SK-N-MC (cell line): ENCODE data around the gene NARF.
"Not testable (repeated sequence)": the region's sequence is repeated elsewhere in the genome, so short reads cannot be mapped to it uniquely, and the experiment has no call there.

Source experiments
- DNase-seq: peaks from one replicate; pipeline ENCODE4 v3.0.0-alpha.2; 2011; ENCODE audit warnings: low read depth, low spot score
- H3K27ac ChIP-seq: fragments of 200-600 bp; sonication (generic); 2 replicates; pipeline ENCODE4 v1.5.1; 2016; ENCODE audit warnings: mixed run types
- H3K36me3 ChIP-seq: fragments of 200-600 bp; sonication (generic); 2 replicates; pipeline ENCODE4 v1.6.1; 2017; ENCODE audit warnings: antibody characterized with exemption, low read length, mixed read lengths; ENCODE audit not compliant: insufficient read depth
- H3K4me3 ChIP-seq: fragments of 200-600 bp; sonication (generic); 2 replicates; pipeline ENCODE4 v1.5.1; 2016
- H3K9ac ChIP-seq: fragments of 200-600 bp; sonication (generic); 2 replicates; pipeline ENCODE4 v1.8.0; 2017; ENCODE audit warnings: mixed run types, mixed read lengths; ENCODE audit not compliant: insufficient read length
- H3K9me3 ChIP-seq: fragments of 200-600 bp; sonication (generic); 2 replicates; pipeline ENCODE4 v1.6.1; 2017; ENCODE audit warnings: low read depth, mild to moderate bottlenecking, antibody characterized with exemption, low read length, moderate library complexity, mixed read lengths
- EZH2 ChIP-seq: fragments of 200-600 bp; sonication (generic); IDR thresholded peaks from one replicate; pipeline ENCODE4 v1.6.1; 2017; ENCODE audit warnings: antibody characterized with exemption
- FOXP2 ChIP-seq: optimal IDR thresholded peaks from 2 replicates; pipeline ENCODE3; 2011; ENCODE audit warnings: mild to moderate bottlenecking, moderate library complexity; ENCODE audit not compliant: insufficient read depth; ENCODE audit errors: extremely low read length, control extremely low read depth
- POLR2AphosphoS5 ChIP-seq: IDR thresholded peaks from 2 replicates; pipeline ENCODE4 v1.6.1; 2012; ENCODE audit warnings: mild to moderate bottlenecking, low read depth, low read length, borderline replicate concordance

NARF gene

DNA sequence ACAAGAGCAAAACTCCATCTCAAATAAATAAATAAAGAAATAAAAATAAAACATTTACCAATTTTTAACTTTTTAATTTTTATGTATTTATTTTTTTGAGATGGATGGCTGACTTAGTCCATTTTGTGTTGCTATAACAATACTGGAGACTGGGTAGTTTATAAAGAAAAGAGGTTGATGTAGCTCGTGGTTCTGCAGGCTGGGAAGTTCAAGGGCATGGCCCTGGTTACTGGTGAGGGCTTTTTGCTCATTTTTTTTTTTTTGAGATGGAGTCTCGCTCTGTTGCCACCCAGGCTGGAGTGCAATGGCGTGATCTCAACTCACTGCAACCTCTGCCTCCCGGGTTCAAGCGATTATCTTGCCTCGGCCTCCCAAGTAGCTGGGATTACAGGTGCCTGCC, 46.8 kb downstream of the NARF start:
- Histone ChIP-seq H3K9ac (no peak overlapping the region), H3K36me3 (no peaks in the 10 kb centered on the region), H3K4me3 (no peak overlapping the region), H3K27ac (no peak overlapping the region), H3K9me3 (no peaks in the 10 kb centered on the region)
- no peak for TF ChIP-seq POLR2AphosphoS5
- no peak for TF ChIP-seq EZH2
- TF ChIP-seq FOXP2: no peak
- DNase-seq: no peak

GRCh38 chr17:82506402-82506801, 47.9 kb downstream of the NARF start:
- H3K27ac ChIP-seq, H3K36me3 ChIP-seq, H3K9ac ChIP-seq, H3K4me3 ChIP-seq, H3K9me3 ChIP-seq, DNase-seq: not testable (repeated sequence)

DNA sequence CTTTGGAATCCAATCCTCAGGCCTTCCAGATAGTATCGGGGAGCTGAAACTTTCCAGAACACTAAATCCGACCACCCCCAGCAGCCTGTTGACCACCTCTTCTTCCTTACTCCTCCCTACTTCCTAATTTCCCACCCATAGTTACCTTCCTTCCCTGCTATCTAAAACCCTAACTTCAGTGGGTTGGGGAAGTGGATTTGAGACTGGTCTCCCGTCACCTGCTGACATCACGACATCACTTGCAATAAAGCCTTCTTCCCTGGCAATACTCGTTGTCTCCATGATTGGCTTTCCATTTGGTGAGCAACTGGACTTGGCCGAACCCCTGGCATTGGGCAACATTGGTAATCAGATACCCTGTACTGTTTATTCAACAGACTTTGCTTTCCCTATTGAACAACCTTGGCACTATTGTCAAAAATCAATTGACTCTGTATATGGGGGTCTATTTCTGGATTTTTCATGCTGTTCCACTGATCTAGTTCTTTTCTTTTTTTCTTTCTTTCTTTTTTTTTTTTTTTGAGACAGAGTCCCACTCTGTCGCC, 49.2 kb downstream of the NARF start:
- H3K9me3 ChIP-seq: no peaks in the 10 kb centered on the region
- no peak overlapping the region for H3K27ac ChIP-seq
- H3K36me3 ChIP-seq: no peaks in the 10 kb centered on the region
- DNase-seq: no peak
- no peak for TF ChIP-seq POLR2AphosphoS5
- no peak for TF ChIP-seq EZH2
- no peak for TF ChIP-seq FOXP2
- H3K9ac ChIP-seq: no peak overlapping the region
- H3K4me3 ChIP-seq: no peak overlapping the region

DNA sequence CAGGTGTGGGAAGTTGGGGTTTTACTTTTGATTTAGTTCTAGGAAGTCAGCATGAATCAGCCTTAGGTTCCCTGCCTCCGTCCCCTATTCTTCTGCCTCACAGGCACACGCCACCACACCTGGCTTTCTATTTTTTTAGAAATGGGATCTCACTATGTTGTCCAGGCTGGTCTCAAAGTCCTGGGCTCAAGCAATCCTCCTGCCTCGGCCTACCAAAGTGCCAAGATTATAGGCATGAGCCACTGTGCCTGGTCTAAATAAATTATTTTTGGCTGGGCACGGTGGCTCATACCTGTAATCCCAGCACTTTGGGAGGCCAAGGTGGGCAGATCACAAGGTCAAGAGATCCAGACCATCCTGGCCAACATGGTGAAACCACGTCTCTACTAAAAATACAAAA, 53.1 kb downstream of the NARF start:
- not testable (repeated sequence) for H3K27ac ChIP-seq, H3K4me3 ChIP-seq, DNase-seq, H3K9ac ChIP-seq, H3K9me3 ChIP-seq, H3K36me3 ChIP-seq

- not testable (repeated sequence) for H3K9me3 ChIP-seq, H3K27ac ChIP-seq
These were observed 55.3 kb downstream of the NARF start for GRCh38 chr17:82513864-82514263.

DNA sequence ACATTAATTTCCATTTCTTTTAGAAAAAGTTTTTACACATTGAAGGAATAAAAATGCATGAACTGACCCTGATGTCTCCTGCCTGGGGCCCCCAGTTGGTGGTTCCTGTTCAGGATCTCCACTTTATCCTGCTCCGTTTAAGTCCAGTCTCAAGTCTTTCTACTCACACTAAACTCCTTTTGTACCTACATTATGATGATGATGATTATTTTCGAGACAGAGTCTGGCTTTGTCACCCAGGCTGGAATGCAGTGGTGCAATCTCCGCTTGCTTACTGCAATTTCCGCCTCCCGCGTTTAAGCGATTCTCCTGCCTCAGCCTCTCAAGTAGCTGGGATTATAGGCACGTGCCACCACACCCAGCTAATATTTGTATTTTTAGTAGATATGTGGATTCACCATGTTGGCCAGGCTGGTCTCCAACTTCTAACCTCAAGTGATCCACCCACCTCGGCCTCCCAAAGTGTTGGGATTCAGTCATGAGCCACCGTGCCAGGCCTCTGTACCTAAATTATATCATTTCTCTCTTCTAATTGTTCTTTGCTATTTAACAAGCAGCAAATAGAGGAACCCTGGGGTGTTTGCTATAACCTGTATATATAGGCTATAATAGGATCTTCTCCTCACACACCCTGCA, 58.8 kb downstream of the NARF start:
- Histone ChIP-seq H3K36me3 (no peaks in the 10 kb centered on the region), H3K27ac (no peak overlapping the region), H3K9me3 (no peaks in the 10 kb centered on the region), H3K9ac (no peak overlapping the region), H3K4me3 (no peak overlapping the region)
- no peak for DNase-seq
- TF ChIP-seq FOXP2 (no peak), POLR2AphosphoS5 (no peak), EZH2 (no peak)

More at GRCh38 chr17:82513864-82514263, 55.3 kb downstream of the NARF start:
- H3K4me3 ChIP-seq, H3K9ac ChIP-seq, DNase-seq, H3K36me3 ChIP-seq: not testable (repeated sequence)

GRCh38 chr17:82518826-82519810, 60.6 kb downstream of the NARF start, which contains the start of gene FOXK2:
Gene FOXK2, plus strand, starts transcription at chr17:82519732. Its CDS starts 157 bp downstream, at chr17:82519889.
- no peaks in the 10 kb centered on the region for H3K36me3 ChIP-seq
- H3K4me3 ChIP-seq: peak within 1 kb of the TSS; percentile 96
- H3K9me3 ChIP-seq: no peaks in the 10 kb centered on the region
- TF ChIP-seq POLR2AphosphoS5 (no peak), FOXP2 (no peak), EZH2 (no peak)
- H3K9ac ChIP-seq: peak within 1 kb of the TSS; percentile 89
- peak within 1 kb of the TSS; percentile 83 for H3K27ac ChIP-seq
- no peak for DNase-seq

GRCh38 chr17:82519971-82520903, 61.7 kb downstream of the NARF start:
- Histone ChIP-seq H3K9ac (peak overlapping the region; percentile 89), H3K36me3 (no peaks in the 10 kb centered on the region), H3K9me3 (no peaks in the 10 kb centered on the region), H3K4me3 (peak overlapping the region; percentile 96), H3K27ac (peak overlapping the region; percentile 62)
- TF ChIP-seq POLR2AphosphoS5 (no peak), EZH2 (no peak), FOXP2 (no peak)
- no peak for DNase-seq
